Karpas-422 (cell line): ENCODE results near the gene IGDCC3. TPM values are rescaled to one million over a fixed set of nuclear protein-coding genes. Genes with fewer than 3 reads are reported as not detected.

Source experiments
- DNase-seq: peaks from one replicate; pipeline ENCODE4 v3.0.0-alpha.2; 2015
- H2AFZ ChIP-seq: fragments of 200-600 bp; sonication (generic); 2 replicates; pipeline ENCODE4 v1.6.1; 2014; ENCODE audit warnings: antibody characterized with exemption, low read length, mixed read lengths
- H3K27ac ChIP-seq: fragments of 200-600 bp; sonication (generic); 2 replicates; pipeline ENCODE4 v1.5.1; 2014; ENCODE audit warnings: mild to moderate bottlenecking, low read length, moderate library complexity
- H3K27me3 ChIP-seq: fragments of 200-600 bp; sonication (generic); 2 replicates; pipeline ENCODE4 v1.6.1; 2014; ENCODE audit warnings: low read length, mixed read lengths
- H3K36me3 ChIP-seq: fragments of 200-600 bp; sonication (generic); 2 replicates; pipeline ENCODE4 v1.6.1; 2014; ENCODE audit warnings: low read length, mixed read lengths; ENCODE audit not compliant: insufficient read depth
- H3K4me1 ChIP-seq: fragments of 200-600 bp; sonication (generic); 2 replicates; pipeline ENCODE4 v1.6.1; 2014; ENCODE audit warnings: mild to moderate bottlenecking, low read length, mixed read lengths
- H3K4me2 ChIP-seq: fragments of 200-600 bp; sonication (generic); 2 replicates; pipeline ENCODE4 v1.6.1; 2014; ENCODE audit warnings: low read length, low read depth, mild to moderate bottlenecking; ENCODE audit not compliant: poor library complexity, severe bottlenecking
- H3K4me3 ChIP-seq: fragments of 200-600 bp; sonication (generic); 2 replicates; pipeline ENCODE4 v1.5.1; 2014; ENCODE audit warnings: mild to moderate bottlenecking, antibody characterized with exemption, low read length, mixed read lengths
- H3K79me2 ChIP-seq: fragments of 200-600 bp; sonication (generic); 2 replicates; pipeline ENCODE4 v1.6.1; 2014; ENCODE audit warnings: mild to moderate bottlenecking, low read length, mixed read lengths
- H3K9ac ChIP-seq: fragments of 200-600 bp; sonication (generic); 2 replicates; pipeline ENCODE4 v1.6.0; 2014; ENCODE audit warnings: low read length
- H3K9me2 ChIP-seq: fragments of 200-600 bp; sonication (generic), shearing (Covaris generic); replicated peaks from 2 replicates; pipeline ENCODE4 v1.6.0; 2014; ENCODE audit warnings: mild to moderate bottlenecking, low read length, moderate library complexity; ENCODE audit not compliant: insufficient read depth
- H3K9me3 ChIP-seq: fragments of 300-700, 200-600 bp; sonication (generic); 2 replicates; pipeline ENCODE4 v1.6.1; 2014; ENCODE audit warnings: low read length, mixed read lengths
- H4K20me1 ChIP-seq: fragments of 200-600 bp; sonication (generic); 2 replicates; pipeline ENCODE4 v1.6.1; 2014; ENCODE audit warnings: mild to moderate bottlenecking, antibody characterized with exemption, low read length, low read depth; ENCODE audit not compliant: insufficient read depth
- total RNA-seq: library from RNA; depleted of rRNA; stranded (reverse); fragments of >200 nt; shearing (Covaris generic); gene quantifications from 2 replicates; pipeline ENCODE4 v1.2.3, GENCODE V29; 2014; ENCODE audit warnings: low replicate concordance

The IGDCC3 gene
- total RNA-seq, 1 experiment from 2014 or later = not detected

DNA sequence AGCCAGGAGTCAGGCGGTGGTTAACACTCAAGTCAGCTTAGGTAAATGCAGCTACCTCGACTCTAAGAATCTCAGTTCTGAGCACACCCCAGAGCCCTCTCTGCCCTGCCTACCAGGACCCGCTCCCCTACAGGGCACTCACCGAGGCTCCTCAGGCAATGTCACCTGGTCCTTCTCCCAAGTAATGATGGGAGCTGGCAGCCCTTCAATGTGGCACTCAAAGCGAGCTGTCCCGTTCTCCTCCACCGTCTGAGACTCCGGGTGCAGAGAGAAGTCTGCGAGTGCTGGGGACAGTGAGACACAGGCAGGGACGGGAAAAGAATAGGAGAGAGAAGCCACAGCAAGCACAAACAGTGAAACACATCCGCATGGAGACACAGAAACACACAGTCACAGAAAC, 32.2 kb upstream of the IGDCC3 start:
- no peak overlapping the region for H3K4me2 ChIP-seq
- H3K27ac ChIP-seq = no peak overlapping the region
- H3K36me3 ChIP-seq = no peaks in the 10 kb centered on the region
- no peaks in the 10 kb centered on the region for H3K27me3 ChIP-seq
- H4K20me1 ChIP-seq = no peaks in the 10 kb centered on the region
- no peak overlapping the region for H3K9ac ChIP-seq
- no peaks in the 10 kb centered on the region for H3K9me3 ChIP-seq
- H3K79me2 ChIP-seq = no peaks in the 10 kb centered on the region
- H3K4me1 ChIP-seq = peaks cover 19% of the 10 kb centered on the region
- no peak overlapping the region for H2AFZ ChIP-seq
- H3K9me2 ChIP-seq = no peaks in the 10 kb centered on the region
- H3K4me3 ChIP-seq = no peak overlapping the region
- DNase-seq = no peak

DNA sequence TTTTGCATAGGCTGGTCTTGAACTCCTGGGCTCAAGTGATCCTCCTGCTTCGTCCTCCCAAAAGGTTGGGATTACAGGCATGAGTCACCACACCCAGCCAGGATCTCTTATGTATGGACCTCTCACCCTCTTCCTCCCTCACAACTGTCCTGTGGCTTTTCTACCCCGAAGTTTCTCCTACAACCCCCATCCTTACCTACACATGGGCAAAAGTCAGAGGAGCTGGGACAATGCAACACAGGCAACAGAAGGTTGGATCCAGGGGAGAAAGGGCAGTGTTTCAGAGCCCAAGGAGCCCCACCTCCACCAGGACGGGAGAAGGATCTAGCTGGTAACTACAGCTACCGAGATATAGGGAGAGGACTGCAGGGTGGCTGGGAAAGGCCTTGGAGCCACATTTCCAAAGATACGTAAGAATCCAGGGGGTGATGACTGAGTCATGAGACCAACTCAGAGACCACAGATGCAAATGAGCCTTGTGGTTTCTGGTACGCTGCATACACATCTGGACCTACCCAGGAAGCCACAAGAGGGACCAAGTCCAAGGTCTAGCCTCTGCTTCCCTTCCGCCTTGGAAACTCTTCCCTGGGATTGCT, 31.3 kb upstream of the IGDCC3 start:
- no peaks in the 10 kb centered on the region for H3K27me3 ChIP-seq
- H3K4me3 ChIP-seq = peak overlapping the region; percentile 22; the same call in 1 of the 2 replicates
- H3K9ac ChIP-seq = 0 out of 2 replicates have a peak overlapping the region, but pooled peaks have one; percentile 0
- peak; percentile 59 for DNase-seq
- H4K20me1 ChIP-seq = no peaks in the 10 kb centered on the region
- peaks cover 19% of the 10 kb centered on the region for H3K4me1 ChIP-seq
- H3K9me3 ChIP-seq = no peaks in the 10 kb centered on the region
- H2AFZ ChIP-seq = no peak overlapping the region
- H3K9me2 ChIP-seq = no peaks in the 10 kb centered on the region
- no peak overlapping the region for H3K27ac ChIP-seq
- H3K79me2 ChIP-seq = no peaks in the 10 kb centered on the region
- H3K4me2 ChIP-seq = peak overlapping the region; percentile 42
- H3K36me3 ChIP-seq = no peaks in the 10 kb centered on the region

DNA sequence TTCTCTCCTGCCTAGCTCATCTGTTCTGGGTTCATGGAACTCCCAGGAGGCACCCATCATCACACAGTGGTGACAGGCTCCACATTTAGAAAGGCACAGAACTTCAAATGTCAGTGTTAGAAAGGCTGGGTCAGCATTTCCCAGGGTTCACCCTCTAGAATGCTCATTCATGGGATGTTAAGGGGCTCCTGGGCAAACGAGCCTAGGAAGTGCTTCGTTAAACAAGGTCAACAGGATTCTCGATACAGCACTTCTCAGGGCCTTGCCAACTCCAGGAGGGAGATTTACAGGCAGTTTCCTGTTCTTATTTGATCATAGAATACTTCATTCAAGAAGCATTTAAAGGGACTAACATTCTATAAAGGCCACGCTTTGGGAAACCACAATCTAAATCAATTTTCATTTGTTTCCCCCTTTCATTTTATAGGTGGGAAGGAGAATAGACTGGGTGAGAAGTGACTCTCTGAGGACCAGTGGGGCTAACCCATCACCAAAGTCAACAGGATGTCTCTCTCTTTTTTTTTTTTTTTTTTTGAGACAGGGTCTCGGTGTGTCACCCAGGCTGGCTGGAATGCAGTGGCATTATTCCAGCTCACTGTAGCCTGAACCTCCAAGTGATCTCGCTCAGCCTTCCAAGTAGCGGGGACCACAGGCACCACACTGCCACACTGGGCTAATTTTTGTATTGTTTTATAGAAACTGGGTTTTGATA, 30.7 kb upstream of the IGDCC3 start:
- Histone ChIP-seq H4K20me1 (no peaks in the 10 kb centered on the region), H3K9me2 (no peaks in the 10 kb centered on the region), H3K4me1 (peaks cover 19% of the 10 kb centered on the region), H3K27ac (no peak overlapping the region), H2AFZ (no peak overlapping the region), H3K27me3 (no peaks in the 10 kb centered on the region), H3K9me3 (no peaks in the 10 kb centered on the region), H3K9ac (no peak overlapping the region), H3K4me3 (no peak overlapping the region), H3K4me2 (no peak overlapping the region), H3K79me2 (no peaks in the 10 kb centered on the region), H3K36me3 (no peaks in the 10 kb centered on the region)
- DNase-seq = no peak

DNA sequence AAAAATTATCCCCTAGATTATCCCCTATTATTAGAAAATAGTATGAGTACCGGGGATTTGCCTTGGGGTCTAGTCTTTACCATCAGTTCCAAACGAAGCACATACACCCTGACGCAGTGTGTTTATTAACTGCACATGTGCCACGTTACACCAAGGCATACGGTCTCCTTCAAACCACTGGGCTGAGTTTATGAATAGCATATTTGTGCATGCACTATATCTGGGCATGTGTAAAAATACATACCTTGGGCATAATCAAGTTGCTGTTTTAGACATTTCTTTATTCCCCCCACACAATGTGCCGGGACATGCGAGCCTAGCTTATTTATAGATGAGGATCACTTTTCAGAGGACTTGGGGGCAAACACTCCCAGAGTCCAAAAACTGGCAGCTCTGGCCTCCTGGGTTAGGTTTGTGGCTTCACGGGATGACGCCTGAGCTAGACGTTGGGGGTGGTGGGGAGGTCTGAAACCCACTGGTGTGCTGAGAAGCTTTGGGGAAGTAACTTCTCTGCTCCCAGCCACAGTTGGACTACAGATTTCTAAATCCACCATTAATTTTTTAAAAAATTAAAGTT, 28.7 kb upstream of the IGDCC3 start:
- H3K27me3 ChIP-seq = no peaks in the 10 kb centered on the region
- no peaks in the 10 kb centered on the region for H4K20me1 ChIP-seq
- H3K27ac ChIP-seq = no peak overlapping the region
- no peaks in the 10 kb centered on the region for H3K36me3 ChIP-seq
- no peaks in the 10 kb centered on the region for H3K9me3 ChIP-seq
- no peaks in the 10 kb centered on the region for H3K9me2 ChIP-seq
- H3K79me2 ChIP-seq = no peaks in the 10 kb centered on the region
- H3K4me3 ChIP-seq = no peak overlapping the region
- H3K9ac ChIP-seq = no peak overlapping the region
- no peak overlapping the region for H3K4me2 ChIP-seq
- H3K4me1 ChIP-seq = peaks cover 19% of the 10 kb centered on the region
- no peak overlapping the region for H2AFZ ChIP-seq
- no peak for DNase-seq

DNA sequence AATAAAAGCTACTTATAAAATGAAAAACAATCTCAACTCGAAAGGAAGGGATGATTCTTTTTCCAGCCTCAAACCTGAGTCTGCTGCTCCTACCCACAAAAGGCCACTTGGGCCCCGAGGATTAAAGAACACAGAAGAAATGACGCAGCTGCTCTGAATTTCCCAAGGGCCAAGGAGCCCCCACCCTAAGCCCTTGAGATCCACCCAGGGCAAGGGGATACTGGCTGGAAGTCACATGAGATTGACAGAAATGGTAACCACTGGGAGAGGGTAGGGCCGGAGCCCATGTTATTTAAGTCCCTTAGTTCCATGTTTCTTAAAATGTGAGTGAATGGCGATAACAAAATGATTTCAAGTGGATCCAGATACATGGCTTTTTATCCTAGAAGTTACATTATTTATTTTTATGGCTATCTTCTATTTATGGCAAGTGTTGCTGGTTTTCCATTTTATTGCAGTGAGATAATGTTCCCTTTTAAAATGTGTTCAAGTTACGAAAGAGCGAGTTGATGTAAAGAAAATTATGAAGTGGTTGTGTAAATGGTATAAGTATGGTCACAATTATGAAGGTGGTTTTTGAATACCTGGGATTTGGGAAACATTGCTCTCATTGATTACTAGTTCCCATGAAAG, 28.1 kb upstream of the IGDCC3 start:
- Histone ChIP-seq H3K36me3 (no peaks in the 10 kb centered on the region), H3K27me3 (no peaks in the 10 kb centered on the region), H3K9me2 (no peaks in the 10 kb centered on the region), H3K9ac (no peak overlapping the region), H3K4me2 (no peak overlapping the region), H3K4me3 (no peak overlapping the region), H3K27ac (no peak overlapping the region), H3K9me3 (no peaks in the 10 kb centered on the region), H3K79me2 (no peaks in the 10 kb centered on the region), H3K4me1 (peaks cover 22% of the 10 kb centered on the region), H2AFZ (no peak overlapping the region), H4K20me1 (no peaks in the 10 kb centered on the region)
- DNase-seq = no peak

DNA sequence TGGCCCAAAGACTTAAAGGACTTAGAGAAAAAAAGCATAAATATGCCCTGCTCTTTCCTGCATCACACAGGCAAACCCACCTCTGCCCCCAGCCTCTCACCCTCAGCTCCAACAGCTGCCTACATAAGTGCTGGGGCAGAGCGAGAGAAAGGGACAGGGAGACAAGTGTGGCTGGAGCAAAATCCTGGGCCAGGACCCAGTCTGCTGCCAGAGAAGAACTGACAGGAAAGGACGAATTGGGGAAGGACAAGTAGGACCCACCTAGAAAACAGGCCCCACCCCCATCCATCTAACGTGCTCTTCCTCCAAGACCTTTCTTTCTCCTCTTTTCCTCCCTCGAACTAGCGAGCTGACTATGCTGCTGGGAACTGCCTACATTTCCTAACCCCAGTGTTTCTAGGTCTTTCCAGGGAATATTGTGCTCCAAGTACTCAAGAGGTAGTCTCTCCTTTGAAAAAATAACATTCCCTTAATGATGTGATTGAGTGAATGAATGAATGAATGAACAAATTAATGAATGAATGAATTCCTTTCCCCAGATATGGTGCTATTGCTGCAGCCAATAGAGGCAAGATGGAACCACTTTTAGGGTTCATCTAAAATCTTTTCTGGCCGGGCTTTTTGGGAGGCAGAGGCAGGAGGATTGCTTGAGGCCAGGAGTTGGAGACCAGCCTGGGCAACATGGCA, 26.5 kb upstream of the IGDCC3 start:
- Histone ChIP-seq H4K20me1 (0 out of 2 replicates have a peak, but pooled peaks cover 6% of the 10 kb centered on the region), H3K4me3 (no peak overlapping the region), H3K27me3 (no peaks in the 10 kb centered on the region), H2AFZ (no peak overlapping the region), H3K9me3 (no peaks in the 10 kb centered on the region), H3K4me1 (peaks cover 15% of the 10 kb centered on the region), H3K9me2 (no peaks in the 10 kb centered on the region), H3K79me2 (no peaks in the 10 kb centered on the region), H3K27ac (no peak overlapping the region), H3K4me2 (no peak overlapping the region), H3K9ac (no peak overlapping the region), H3K36me3 (no peaks in the 10 kb centered on the region)
- no peak for DNase-seq

DNA sequence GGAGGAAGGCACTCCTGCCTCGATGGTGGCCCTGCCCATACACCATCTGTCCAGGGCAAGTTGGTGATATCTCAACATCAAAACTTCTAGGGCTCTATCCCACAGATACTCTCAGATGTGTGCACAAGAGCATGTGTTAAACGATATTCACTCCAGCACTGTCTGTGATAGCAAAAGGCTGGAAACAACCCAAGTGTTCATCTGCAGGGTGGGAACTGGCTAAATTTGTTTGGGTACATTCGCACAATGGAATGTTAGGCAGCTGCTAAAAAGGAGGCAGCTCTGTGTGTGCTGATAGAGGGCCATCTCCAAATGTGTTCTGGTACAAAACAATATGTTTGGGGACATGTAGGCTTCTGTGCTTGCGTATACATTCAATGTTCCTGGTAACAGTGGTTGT, 25.2 kb upstream of the IGDCC3 start:
- Histone ChIP-seq H3K4me1 (0 out of 2 replicates have a peak, but pooled peaks cover 3% of the 10 kb centered on the region), H3K36me3 (no peaks in the 10 kb centered on the region), H4K20me1 (0 out of 2 replicates have a peak, but pooled peaks cover 6% of the 10 kb centered on the region), H3K79me2 (no peaks in the 10 kb centered on the region), H3K4me3 (no peak overlapping the region), H3K9me3 (no peaks in the 10 kb centered on the region), H3K9me2 (no peaks in the 10 kb centered on the region), H3K4me2 (no peak overlapping the region), H3K27ac (no peak overlapping the region), H3K27me3 (no peaks in the 10 kb centered on the region), H3K9ac (no peak overlapping the region), H2AFZ (no peak overlapping the region)
- no peak for DNase-seq
